Spleen (tissue), 11 donors: ENCODE measurements around the gene LRRC28. TPM values are rescaled to one million over a fixed set of nuclear protein-coding genes. Genes with fewer than 3 reads are reported as not detected.

Source experiments
- DNase-seq: peaks from one replicate; pipeline ENCODE4 v3.0.0-alpha.2; 2020
- H3K27ac ChIP-seq, 8 donors: fragments of 200-600 bp; sonication (generic) in 7 of 8; 1 replicate in 4 of 8; 2 replicates in 4 of 8; pipeline versions ENCODE4 v1.5.0 to v1.8.0; 2016 to 2021; ENCODE audit warnings: inconsistent platforms in 4 of 8, mild to moderate bottlenecking in 4 of 8, moderate library complexity in 1 of 8
- H3K27me3 ChIP-seq, 7 donors: fragments of 200-600 bp; sonication (generic) in 6 of 7; replicated peaks in 1 of 7; 1 replicate in 4 of 7; 2 replicates in 3 of 7; pipeline versions ENCODE4 v1.5.0 to v1.8.0; 2016 to 2021; ENCODE audit warnings: inconsistent platforms in 3 of 7, mild to moderate bottlenecking in 1 of 7
- H3K36me3 ChIP-seq, 6 donors: fragments of 200-600 bp; sonication (generic) in 5 of 6; 1 replicate in 4 of 6; 2 replicates in 2 of 6; pipeline versions ENCODE4 v1.5.0 to v1.8.0; 2016 to 2021; ENCODE audit warnings: inconsistent platforms in 2 of 6
- H3K4me1 ChIP-seq, 6 donors: fragments of 200-600 bp; sonication (generic) in 5 of 6; 1 replicate in 3 of 6; 2 replicates in 3 of 6; pipeline versions ENCODE4 v1.5.0 to v1.8.0; 2016 to 2021; ENCODE audit warnings: inconsistent platforms in 3 of 6
- H3K4me3 ChIP-seq, 8 donors: fragments of 200-600 bp; sonication (generic) in 7 of 8; 1 replicate in 4 of 8; 2 replicates in 4 of 8; pipeline versions ENCODE4 v1.5.0 to v1.8.0; 2016 to 2021; ENCODE audit warnings: inconsistent platforms in 4 of 8, mild to moderate bottlenecking in 4 of 8, moderate library complexity in 2 of 8
- H3K9me3 ChIP-seq, 8 donors: fragments of 200-600 bp; sonication (generic) in 7 of 8; 1 replicate in 4 of 8; 2 replicates in 4 of 8; pipeline versions ENCODE4 v1.5.0 to v1.8.0; 2016 to 2021; ENCODE audit warnings: inconsistent platforms in 4 of 8
- POLR2A ChIP-seq, 3 donors: fragments of 450-650 bp; IDR thresholded peaks; one replicate each; pipeline ENCODE4 v1.5.1; 2017; ENCODE audit warnings: antibody characterized with exemption in 3 of 3, mild to moderate bottlenecking in 1 of 3
- POLR2AphosphoS5 ChIP-seq, 3 donors: sonication (generic); formaldehyde crosslinking; IDR thresholded peaks; one replicate each; pipeline ENCODE4 v1.5.1; 2017; ENCODE audit warnings: antibody characterized with exemption in 3 of 3
- WGBS, 5 donors: extraction: QIAGEN DNeasy Blood & Tissue Kit in 3 of 5; methylation state at CpG; one replicate each; pipeline versions ENCODE4 v1.1.5 to v1.1.7; 2013 to 2018; 5-methylcytosine and 5-hydroxymethylcytosine counted together
- intact Hi-C: fragments of 100-400 bp; cut with DNase I; formaldehyde crosslinking; loops from one replicate; pipeline ENCODE4 v1.15.0; 2023; ENCODE audit warnings: low total_unique reads
- polyA plus RNA-seq, 3 donors: library from polyadenylated mRNA; stranded (reverse); fragments of 200-250 nt; gene quantifications; one replicate each; pipeline ENCODE4 v1.2.1, GENCODE V29; 2013
- total RNA-seq, 7 donors: library from RNA; depleted of rRNA in 3 of 7; stranded (reverse); fragments of >200 nt in 3 of 7; fragmentation: NEBNext Ultra II Directional in 4 of 7; extraction: Animal tissue kit (Norgen Biotek cat#: 25700) in 4 of 7; gene quantifications; one replicate each; pipeline versions ENCODE4 v1.1.0 to v1.2.1, GENCODE V29; 2016 to 2021
- TF ChIP-seq, protein P1 (sequence below), 11 experiments: fragments of 200-600 bp in 7 of 11; fragments of 450-650 bp in 4 of 11; sonication (generic) in 4 of 11; IDR thresholded peaks in 8 of 11; conservative IDR thresholded peaks in 3 of 11; 1 replicate in 7 of 11; 2 replicates in 4 of 11; pipeline versions ENCODE4 v1.4.0 to v1.8.0; 2016 to 2021; ENCODE audit warnings: antibody characterized with exemption in 11 of 11, inconsistent platforms in 4 of 11, mild to moderate bottlenecking in 1 of 11
- donor health status: healthy with polysubstance abuse.
- donor health status: DM: no; HTN: no; CAD: no; lungs with moderate emphysema.
- donor health status: DM: no; HTN: no; CAD: no.
- donor health status: Bipolar disorder and iron deficiency.
- donor health status: healthy.
- donor health status: DM: no; HTN: no; CAD: no.
- donor health status: DM: yes; HTN: yes; CAD: no.

The LRRC28 gene
- total and polyA plus RNA-seq, 10 donors = 6.0 to 63.3 (median 24.2) TPM

DNA sequence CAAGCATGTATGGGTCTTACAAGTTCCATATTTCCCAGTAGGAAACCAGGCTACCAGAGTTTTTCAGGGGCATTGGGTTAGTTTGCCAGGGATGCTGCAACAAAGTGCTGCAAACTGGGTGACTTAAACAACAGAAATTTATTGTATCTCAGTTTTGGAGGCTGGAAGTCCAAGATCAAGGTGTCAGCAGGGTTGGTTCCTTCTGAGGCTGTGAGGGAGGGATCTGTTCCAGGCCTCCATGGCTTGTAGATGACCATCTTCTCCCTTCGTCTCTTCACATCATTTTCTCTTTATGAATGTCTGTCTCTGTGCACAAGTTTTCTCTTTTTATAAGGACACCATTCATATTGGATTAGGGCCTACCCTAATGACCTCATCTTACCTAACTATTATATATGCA, 114.7 kb downstream of the LRRC28 start:
- TF ChIP-seq POLR2AphosphoS5 (IDR thresholded peaks at IDR 0.05) (no peak), POLR2A (IDR thresholded peaks at IDR 0.05) (no peak)
- TF ChIP-seq, protein P1, sequence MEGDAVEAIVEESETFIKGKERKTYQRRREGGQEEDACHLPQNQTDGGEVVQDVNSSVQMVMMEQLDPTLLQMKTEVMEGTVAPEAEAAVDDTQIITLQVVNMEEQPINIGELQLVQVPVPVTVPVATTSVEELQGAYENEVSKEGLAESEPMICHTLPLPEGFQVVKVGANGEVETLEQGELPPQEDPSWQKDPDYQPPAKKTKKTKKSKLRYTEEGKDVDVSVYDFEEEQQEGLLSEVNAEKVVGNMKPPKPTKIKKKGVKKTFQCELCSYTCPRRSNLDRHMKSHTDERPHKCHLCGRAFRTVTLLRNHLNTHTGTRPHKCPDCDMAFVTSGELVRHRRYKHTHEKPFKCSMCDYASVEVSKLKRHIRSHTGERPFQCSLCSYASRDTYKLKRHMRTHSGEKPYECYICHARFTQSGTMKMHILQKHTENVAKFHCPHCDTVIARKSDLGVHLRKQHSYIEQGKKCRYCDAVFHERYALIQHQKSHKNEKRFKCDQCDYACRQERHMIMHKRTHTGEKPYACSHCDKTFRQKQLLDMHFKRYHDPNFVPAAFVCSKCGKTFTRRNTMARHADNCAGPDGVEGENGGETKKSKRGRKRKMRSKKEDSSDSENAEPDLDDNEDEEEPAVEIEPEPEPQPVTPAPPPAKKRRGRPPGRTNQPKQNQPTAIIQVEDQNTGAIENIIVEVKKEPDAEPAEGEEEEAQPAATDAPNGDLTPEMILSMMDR (IDR thresholded peaks at IDR 0.05 in 8 of 11, conservative IDR thresholded peaks at IDR 0.05 in 3 of 11) = no peak
- Histone ChIP-seq H3K36me3 (peaks cover 0 to 63% (median 6%) of the 10 kb centered on the region in 6 donors), H3K4me3 (no peak overlapping the region), H3K4me1 (peaks cover 0 to 8% (median 0%) of the 10 kb centered on the region in 6 donors), H3K9me3 (peaks cover 0 to 25% (median 19%) of the 10 kb centered on the region in 8 donors), H3K27ac (no peak overlapping the region), H3K27me3 (no peaks in the 10 kb centered on the region)
- 86 to 100% (median 96%) methylated on average over 1 of the region's 1 CpG for WGBS, 5 donors
- DNase-seq = no peak
- intact Hi-C loops = no loop called here

DNA sequence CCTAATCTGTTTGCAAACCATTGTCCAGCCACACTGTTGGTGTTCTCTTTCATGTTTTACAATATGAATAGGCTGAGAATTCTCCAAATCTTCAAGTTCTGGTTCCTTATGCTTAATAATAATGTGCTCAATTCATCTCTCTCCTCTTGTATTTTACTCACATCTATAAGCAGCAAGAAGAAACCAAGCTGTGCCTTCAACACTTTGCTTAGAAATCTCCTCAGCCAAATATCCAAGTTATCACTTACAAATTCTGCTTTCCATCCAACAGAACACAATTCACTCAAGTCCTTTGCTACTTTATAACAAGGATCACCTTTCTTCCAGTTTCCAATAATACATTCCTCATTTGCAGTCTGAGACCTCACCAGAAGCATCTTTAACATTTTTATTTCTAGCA, 117.5 kb downstream of the LRRC28 start:
- H3K9me3 ChIP-seq = peaks cover 0 to 25% (median 19%) of the 10 kb centered on the region in 8 donors
- H3K4me1 ChIP-seq = peaks cover 0 to 18% (median 5%) of the 10 kb centered on the region in 6 donors
- intact Hi-C loops = no loop called here
- no peak for DNase-seq
- no peak overlapping the region for H3K4me3 ChIP-seq
- H3K36me3 ChIP-seq = peaks cover 0 to 45% (median 4%) of the 10 kb centered on the region in 6 donors
- H3K27ac ChIP-seq = no peak overlapping the region
- no peak for TF ChIP-seq POLR2AphosphoS5 (IDR thresholded peaks at IDR 0.05)
- TF ChIP-seq, protein P1 (IDR thresholded peaks at IDR 0.05 in 8 of 11, conservative IDR thresholded peaks at IDR 0.05 in 3 of 11) = no peak
- TF ChIP-seq POLR2A (IDR thresholded peaks at IDR 0.05) = no peak
- no peaks in the 10 kb centered on the region for H3K27me3 ChIP-seq

DNA sequence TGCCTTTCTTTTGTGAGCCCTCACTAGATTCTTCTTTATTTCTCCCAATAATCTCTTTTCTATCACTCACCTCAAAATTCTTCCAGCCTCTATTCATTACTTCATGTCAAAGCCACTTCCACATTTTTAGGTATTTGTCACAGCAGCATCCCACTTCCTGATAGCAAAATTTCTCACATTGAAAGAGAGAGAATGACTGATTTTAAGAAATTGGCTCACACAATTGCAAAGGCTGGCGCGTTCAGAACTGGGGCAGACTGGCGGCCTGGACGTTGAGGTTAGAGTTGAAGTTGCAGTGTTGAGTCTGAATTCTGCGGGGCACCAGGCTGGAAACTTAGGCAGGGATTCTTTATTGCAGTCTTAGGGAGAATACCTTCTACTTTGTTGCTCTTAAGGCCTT, 117.9 kb downstream of the LRRC28 start:
- intact Hi-C loops = no loop called here
- TF ChIP-seq POLR2AphosphoS5 (IDR thresholded peaks at IDR 0.05) = no peak
- TF ChIP-seq, protein P1 (IDR thresholded peaks at IDR 0.05 in 8 of 11, conservative IDR thresholded peaks at IDR 0.05 in 3 of 11) = no peak
- no peak for TF ChIP-seq POLR2A (IDR thresholded peaks at IDR 0.05)

DNA sequence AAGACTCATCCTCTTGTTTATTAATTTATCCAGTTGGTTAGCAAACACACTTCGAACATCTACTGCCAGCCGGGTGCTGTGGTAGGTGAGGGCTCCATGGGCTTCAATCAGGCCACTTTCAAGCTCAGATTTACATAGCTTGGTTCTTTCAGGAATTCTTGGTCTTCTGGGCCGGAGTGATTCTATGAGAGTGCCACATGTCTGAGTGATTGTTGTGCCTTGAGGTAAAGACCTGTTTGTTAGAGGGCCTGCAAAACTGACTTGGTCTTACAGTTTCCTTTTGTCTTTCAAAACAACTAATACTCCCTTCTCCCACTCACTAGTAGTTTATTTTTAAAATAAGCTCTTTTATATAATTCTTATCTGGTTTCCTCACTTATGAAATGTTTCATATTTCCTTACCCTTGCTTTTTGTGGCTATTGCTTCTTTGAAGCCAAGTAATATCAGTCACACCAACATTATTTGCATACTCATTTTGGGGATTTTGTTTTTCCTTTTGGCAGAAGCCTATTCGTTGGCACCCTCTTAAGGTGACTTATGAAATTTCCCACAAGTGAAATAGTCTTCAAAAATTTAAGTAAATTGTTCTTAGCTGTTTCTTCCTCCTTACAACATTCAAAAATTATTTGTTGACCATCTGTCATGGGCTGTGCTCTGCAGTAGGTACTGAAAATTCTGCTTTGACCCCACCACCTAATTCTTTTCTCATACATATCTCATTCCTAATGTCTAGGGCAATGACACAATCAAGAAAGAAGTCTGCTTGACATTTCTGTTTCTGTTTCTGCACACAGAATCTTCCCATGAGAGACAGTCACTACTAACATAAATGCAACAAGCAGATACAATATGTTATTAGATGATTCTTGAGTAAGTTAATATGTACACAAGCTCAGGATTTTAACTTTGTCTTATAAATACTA, 120.2 kb downstream of the LRRC28 start:
- H3K36me3 ChIP-seq = peaks cover 0 to 33% (median 2%) of the 10 kb centered on the region in 6 donors
- peaks cover 0 to 50% (median 41%) of the 10 kb centered on the region in 8 donors for H3K9me3 ChIP-seq
- TF ChIP-seq POLR2AphosphoS5 (IDR thresholded peaks at IDR 0.05) = no peak
- TF ChIP-seq, protein P1 (IDR thresholded peaks at IDR 0.05 in 8 of 11, conservative IDR thresholded peaks at IDR 0.05 in 3 of 11) = no peak
- no peak for TF ChIP-seq POLR2A (IDR thresholded peaks at IDR 0.05)
- no peak overlapping the region for H3K4me3 ChIP-seq
- no peak for DNase-seq
- H3K27ac ChIP-seq = no peak overlapping the region
- intact Hi-C loops = no loop called here
- H3K27me3 ChIP-seq = no peaks in the 10 kb centered on the region
- H3K4me1 ChIP-seq = peaks cover 0 to 13% (median 5%) of the 10 kb centered on the region in 6 donors
- 61 to 73% (median 68%) methylated on average over 4 of the region's 4 CpGs for WGBS, 5 donors

More for the DNA sequence above, 117.9 kb downstream of the LRRC28 start:
- Histone ChIP-seq H3K4me1 (peaks cover 0 to 18% (median 5%) of the 10 kb centered on the region in 6 donors), H3K9me3 (peaks cover 0 to 27% (median 22%) of the 10 kb centered on the region in 8 donors), H3K27me3 (no peaks in the 10 kb centered on the region), H3K27ac (no peak overlapping the region), H3K36me3 (peaks cover 0 to 40% (median 4%) of the 10 kb centered on the region in 6 donors), H3K4me3 (no peak overlapping the region)
- DNase-seq = no peak
- WGBS, 5 donors = 69 to 90% (median 80%) methylated on average over 5 of the region's 5 CpGs
